Thyroid gland (tissue), 4 donors: ENCODE measurements around the gene INPP4A.

Experiments used
- CTCF ChIP-seq, 6 experiments: fragments of 200-600 bp in 3 of 6; fragments of 450-650 bp in 3 of 6; sonication (generic) in 3 of 6; IDR thresholded peaks; one replicate each; pipeline ENCODE4 v1.5.1; 2016 to 2019; ENCODE audit warnings: antibody characterized with exemption in 6 of 6, mild to moderate bottlenecking in 2 of 6, inconsistent platforms in 1 of 6, moderate library complexity in 1 of 6
- POLR2A ChIP-seq, 2 donors: fragments of 450-650 bp; IDR thresholded peaks; one replicate each; pipeline ENCODE4 v1.6.1; 2017; ENCODE audit warnings: antibody characterized with exemption in 2 of 2, mild to moderate bottlenecking in 2 of 2, moderate library complexity in 1 of 2

- TF ChIP-seq CTCF (IDR thresholded peaks at IDR 0.05) (no peak), POLR2A (IDR thresholded peaks at IDR 0.05) (no peak)
Observed at GRCh38 chr2:98484121-98484557, 39.5 kb downstream of the INPP4A start.
